CD4-positive, alpha-beta T cell treated with Interleukin-17A for 4 hours (primary cell): ENCODE measurements around the gene OOSP1.
"Not testable (repeated sequence)": the region's sequence is repeated elsewhere in the genome, so short reads cannot be mapped to it uniquely, and the experiment has no call there.

Experiments used
- DNase-seq: peaks from one replicate; pipeline ENCODE4 v3.0.0-alpha.2; 2020; ENCODE audit warnings: mixed read lengths

OOSP1 gene

DNA sequence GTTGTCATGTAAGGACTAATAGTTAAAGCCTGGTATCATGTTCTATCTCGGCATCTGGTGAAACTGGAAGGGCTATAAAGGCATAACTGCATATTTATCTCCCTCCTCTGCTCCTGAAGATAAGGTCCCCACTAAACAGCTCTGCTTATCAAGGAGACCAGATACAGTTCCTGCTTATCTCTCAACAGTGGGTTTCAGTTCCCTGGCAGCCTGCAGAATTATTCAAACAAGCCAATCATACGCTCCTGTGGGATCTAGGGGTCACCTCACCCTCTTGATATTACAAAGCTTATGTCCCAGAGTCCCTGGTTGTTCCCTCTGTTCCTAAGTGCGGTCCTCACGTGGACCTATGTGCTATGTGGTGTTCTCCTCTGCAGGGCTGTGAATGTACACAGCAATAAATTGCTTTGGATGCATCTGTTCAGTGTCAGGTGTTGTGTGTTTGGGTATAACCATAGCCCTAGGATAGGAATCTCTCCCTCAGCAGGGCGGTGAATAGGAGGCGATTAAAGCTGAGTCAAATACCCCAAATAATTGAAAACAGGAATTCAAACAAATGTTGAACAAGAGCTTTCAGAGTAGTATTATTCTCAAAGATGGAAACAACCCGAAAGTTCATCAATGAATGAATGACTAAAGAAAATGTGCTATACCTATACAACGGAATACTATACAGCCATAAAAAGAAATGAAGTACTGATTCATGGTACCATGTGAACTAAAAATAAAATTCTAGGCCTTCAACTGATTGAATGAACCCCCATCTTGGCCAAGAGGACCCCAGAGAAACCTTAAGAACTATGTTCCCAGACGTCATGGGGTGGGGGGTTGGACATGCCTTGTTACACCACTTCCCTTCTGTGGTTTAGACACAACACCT lies 22.5 kb downstream of the OOSP1 start:
- no peak for DNase-seq

DNA sequence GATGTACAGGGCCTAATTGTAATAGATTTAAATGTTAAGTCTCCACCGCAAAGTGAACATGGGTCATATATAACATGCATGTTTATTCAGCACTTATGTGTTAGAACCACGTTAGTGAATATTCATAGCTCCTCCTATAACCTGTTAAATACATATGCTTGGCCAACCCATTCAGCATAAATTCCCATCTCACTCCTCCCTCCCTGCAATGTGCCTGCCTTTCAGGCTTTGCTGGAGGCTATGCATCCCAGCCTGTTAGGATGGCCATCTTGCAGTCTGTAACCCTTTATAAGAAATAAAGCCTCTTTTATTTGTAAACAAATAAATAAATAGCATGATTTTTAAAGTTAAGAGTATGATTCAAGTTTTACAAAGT lies 23.9 kb downstream of the OOSP1 start:
- DNase-seq = no peak

DNA sequence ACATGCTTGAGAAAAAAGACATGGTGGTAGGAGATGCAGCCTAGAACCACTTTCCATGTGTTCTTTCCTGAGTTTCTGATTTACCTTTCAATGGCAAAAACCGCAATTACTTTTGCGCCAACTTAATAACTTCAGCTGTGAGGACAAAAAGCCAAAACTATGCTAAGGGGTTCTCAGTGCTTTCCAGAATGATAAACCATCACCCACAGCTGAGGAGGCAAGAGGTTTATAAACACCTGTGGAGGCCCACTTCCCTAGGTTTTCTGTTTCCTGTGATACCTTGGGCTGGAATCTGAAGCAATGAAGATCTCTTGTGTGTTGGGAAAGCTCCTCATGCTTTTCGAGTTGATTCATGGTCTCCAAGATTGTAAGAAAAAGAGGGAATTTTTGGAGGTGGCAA lies 25.5 kb downstream of the OOSP1 start, which contains the start of gene OOSP4A:
Gene OOSP4A, plus strand, starts transcription at position 301 of the 400 bp plus-strand sequence. Its CDS starts 0 bp downstream, at position 301.
- no peak for DNase-seq

DNA sequence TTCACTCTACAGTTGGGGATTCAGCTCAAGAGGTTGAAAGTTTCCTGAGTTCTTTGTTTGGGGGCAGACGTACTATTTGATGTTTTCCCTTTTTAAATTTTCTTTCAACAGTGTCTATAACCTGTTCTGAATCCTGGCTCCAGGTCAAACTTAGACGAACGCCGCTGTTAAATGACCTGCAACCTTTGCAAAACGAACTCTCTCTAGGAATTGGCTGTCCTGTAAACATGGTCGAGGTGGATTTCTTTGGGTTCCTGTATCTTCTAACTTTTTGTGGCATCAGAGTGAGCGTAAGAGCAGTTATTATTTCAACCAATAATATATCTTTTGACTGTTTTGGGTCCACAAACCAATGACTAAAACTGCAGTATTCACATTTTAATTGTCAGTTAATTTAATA lies 27.2 kb downstream of the OOSP1 start:
- no peak for DNase-seq

DNA sequence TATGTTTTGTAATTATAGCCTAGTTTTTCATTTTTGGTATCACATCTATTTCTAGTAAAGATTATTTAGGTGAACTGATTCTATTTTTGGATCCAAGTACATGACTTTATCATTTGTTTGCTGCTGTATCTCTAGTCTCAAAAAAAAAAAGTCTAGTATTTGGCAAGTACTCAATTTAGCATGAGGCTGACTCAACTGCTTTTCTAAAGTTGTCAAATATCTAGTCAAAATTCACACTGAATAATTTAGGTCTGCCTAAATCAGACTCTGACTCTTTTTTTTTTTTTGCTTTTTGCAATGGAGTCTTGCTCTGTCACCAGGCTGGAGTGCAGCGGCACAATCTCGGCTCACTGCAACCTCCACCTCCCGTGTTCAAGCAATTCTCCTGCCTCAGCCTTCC lies 28.0 kb downstream of the OOSP1 start:
- DNase-seq = no peak

DNA sequence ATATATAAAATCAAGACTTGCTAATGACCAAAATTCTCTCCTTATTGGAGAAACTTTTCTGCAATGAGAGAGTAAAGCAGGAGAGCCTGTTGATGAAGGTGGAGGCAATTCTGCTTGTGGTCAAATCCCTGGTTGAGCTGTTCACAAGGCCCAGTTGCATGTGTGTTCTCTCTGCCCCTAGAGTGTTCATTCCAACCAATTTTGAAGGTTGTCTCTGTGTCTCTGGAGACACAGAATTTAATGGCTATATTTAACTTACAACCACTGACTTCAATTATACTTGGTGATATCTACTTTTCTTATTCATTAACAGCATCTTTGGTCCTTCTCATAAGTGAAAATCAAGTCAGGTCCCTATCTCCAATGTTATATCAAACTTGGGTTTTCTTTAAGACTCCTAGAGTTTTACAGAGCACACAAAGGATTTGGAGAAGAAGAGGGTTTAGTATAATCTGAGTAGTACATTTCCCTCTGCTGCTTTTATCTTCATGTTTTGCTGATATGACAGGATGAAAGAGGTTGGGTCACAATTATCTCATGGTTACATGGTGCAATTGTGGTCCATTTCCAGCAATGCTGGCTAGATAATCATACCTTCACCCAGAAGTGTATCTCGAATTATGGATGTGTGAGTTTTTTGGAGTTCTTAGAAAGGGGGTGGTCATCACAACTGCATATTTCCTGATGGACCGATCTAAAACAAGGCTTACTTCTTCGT lies 29.6 kb downstream of the OOSP1 start:
- DNase-seq = no peak

DNA sequence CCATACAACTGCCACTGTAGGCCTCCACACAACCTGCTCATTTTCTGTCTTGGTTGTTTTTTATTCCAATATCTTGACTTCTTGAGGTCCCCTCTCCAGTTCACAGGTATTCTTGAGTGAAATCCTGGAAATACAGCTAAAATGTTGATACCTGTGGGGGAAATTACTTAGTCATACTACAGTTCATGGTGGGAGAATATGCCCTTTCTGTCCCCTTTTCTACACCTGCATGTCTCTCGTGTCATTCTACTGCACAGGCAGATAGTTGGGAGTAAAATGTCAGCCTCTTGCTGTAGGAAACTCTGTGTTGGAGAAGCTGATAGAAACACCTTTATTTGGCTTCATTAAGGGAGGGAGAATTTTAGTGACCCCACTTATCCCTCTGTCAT lies 30.2 kb downstream of the OOSP1 start:
- DNase-seq = no peak

DNA sequence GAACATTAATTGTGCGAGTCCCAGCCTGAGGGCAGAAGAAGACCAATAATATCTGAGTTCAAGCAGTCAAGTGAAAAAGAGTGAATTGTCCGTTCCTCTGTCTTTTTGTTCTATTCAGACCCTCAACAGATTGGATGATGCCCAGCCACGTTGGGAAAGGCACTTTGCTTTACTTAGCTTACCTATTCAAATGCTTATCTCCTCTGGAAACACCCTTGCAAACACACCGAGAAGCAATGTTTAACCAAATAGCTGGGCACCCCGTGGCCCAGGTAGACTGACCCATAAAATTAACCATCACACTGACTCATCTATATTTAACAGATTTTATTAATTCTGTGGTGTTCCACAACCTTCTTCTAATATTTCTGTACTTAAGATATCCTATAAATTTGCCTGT lies 34.9 kb downstream of the OOSP1 start:
- no peak for DNase-seq

DNA sequence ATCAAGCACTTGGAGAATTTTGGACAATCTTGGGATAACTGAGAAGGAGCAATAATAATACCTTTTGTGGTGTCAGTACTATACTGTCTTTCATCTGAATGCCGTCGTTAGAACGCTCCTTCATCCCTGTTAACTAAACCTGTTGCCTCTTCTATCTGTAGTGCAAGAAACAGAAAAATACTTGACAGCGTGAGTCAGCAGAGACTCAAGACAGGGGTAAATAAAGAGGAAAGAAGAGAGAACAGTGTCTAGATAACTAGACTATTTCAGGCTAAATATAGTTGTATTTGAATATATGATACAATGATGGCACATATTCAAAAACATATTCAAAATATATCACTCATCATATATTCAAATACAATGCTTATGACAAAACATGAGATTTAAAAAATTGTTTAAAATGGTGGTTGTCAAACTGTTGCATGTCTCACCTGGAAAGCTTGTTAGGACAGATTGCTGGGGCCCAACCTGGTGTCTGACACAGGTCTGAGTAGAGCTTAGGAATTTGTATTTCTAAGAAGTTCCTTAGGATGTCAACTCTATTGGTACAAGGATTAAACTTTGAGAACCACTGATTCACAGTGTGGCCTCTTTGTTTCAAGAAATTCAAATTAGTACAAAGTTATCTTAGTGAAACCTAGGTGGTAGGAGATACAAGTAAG lies 43.0 kb downstream of the OOSP1 start:
- DNase-seq = no peak

DNA sequence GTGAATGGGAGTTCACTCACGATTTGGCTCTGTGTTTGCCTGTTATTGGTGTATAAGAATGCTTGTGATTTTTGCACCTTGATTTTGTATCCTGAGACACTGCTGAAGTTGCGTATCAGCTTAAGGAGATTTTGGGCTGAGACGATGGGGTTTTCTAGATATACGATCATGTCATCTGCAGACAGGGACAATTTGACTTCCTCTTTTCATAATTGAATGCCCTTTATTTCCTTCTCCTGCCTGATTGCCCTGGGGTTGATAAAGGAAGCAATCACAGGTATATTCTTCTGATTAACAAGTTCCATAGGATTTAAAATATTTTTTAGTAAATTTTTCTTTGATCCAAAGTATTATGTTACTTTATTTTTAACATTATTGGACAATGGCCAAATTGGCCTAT lies 43.8 kb downstream of the OOSP1 start:
- DNase-seq = not testable (repeated sequence)

DNA sequence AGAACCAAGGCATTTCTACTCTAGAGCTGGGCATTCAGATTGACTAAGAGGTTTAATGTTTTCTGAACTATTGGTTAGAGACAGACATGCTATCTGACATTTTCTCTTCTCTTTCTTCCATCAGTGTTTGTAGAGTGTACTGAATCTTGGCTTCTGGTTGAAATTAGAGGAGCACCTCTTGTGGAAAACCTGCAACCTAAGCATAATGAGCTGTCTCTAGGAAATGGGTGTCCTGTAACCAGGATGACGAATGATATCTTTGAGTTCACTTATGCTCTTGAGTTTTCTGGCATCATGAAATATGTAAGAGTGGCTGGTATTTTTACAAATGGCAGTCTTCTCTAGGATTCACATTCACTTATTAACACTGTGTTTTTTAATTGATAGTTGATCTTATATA lies 45.0 kb downstream of the OOSP1 start:
- DNase-seq = no peak

DNA sequence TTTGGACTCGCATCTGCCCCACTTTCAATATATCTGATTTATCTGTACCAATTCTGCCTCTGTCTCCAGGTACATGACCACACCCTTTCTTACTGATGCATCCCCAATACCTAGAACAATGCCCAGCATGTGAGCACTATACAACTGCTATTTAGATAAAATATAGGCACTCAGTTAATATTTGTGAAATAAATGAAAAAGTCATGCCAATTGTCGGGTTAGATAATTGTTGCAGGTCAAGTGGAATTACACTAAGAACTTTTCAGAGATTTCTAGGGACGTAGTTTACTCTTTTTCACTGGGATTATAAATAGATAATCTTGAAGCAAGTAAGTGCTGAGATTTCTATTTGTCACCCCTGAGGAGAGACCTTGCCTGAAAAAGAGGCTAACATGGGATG lies 46.1 kb downstream of the OOSP1 start:
- no peak for DNase-seq

DNA sequence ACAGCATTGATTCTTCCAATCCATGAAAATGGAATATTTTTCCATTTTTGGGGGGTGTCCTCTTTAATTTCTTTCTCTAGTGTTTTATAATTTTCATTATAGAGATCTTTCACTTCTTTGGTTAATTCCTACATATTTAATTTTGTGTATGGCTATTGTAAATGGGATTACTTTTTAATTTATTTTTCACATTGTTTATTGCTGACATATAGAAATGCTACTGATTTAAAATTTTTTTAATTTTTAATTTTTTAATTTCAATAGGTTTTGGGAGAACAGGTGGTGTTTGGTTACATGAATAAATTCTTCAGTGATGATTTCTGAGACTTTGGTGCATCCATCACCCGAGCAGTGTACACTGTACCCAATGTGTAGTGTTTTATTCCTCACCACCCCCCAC lies 52.2 kb downstream of the OOSP1 start:
- no peak for DNase-seq

DNA sequence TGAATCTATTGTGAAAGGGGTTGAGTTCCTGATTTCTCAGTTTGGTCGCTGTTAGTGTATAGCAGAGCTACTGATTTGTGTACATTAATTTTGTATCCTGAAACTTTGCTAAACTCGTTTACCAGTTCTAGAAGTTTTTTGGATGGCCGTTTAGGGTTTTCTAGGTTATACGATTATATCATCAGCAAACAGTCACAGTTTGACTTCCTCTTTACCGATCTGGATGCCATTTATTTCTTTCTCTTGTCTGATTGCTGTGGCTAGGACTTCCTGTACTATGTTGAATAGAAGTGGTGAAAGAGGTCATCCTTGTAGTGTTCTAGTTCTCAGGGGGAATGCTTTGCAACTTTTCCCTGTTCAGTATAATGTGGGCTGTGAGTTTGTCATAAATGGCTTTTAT lies 54.2 kb downstream of the OOSP1 start:
- DNase-seq = no peak

DNA sequence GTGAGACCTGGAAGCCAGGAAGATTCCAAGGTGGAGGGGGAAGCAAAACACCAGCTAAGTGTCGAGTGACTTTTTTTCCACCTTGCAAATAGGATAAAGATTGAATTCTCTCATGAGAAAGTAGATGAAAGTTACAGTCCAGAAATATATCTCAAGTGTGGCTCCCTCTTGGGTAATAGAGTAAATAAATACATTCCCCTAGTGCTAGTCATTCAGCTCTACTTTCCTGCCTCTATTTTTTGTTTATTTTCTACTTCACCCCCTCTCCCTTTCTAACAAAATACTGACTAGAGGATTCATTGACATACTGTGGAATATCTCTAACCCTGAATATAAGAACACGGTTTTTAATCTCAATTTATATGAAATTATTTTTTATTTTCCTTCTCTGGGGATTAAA lies 59.6 kb downstream of the OOSP1 start:
- no peak for DNase-seq

DNA sequence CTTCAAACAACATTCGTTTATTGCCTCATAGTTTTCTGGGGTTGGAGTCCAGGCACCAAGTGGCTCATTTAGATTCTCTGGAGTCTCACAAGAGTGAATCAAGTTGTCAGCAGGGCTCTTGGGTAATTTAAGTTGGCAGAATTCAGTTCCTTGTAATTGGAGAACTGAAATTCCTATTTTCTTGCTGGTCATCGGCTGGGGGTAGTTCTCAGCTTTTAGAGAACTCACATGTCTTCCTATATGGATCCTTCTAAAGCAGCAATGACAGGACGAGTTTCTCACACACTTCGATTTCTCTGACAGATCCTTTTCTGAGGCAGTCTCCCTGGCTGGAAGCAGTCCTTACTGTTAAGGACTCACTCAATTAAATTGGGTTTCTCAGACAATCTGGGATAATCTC lies 61.5 kb downstream of the OOSP1 start:
- no peak for DNase-seq

DNA sequence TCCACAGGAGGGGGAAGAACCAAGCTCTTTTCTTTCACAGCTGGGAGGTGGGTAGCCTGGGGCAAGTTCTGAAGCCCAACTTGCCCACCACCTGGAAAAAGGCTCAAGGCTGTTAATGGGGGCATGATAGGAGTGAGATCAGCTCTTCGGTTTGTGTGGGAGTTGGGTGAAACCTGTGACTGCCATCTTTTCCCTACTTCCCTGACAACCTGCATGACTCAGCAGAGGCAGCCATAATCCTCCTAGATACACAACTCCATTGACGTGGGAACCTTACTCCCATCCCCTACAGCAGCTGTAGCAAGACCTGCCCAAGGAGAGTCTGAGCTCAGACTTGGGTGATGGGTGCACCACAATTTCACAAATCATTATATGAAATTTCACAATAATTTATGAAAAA lies 65.5 kb downstream of the OOSP1 start:
- no peak for DNase-seq

DNA sequence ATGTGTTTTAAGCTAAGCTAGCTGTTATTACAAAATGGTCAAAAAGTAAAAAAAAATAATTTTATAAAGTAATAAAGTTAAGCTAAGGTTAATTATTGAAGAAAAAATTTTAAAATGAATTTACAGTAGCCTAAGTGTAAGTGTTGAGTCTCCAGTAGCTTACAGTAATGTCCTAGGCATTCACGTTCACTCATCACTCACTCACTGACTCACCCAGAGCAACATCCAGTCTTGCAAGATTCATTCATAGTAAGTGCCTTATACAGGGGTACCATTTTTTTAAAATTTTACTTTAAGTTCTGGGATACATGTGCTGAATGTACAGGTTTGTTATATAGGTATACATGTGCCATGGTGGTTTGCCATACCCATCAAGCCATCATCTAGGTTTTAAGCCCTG lies 67.1 kb downstream of the OOSP1 start:
- no peak for DNase-seq
